SK-N-SH treated with all-trans-retinoic acid at 6 μM for 48 hours (cell line): ENCODE results near the gene ZFAND3.

ENCODE experiments used
- ATAC-seq: fragments of 200-7000 bp; cut with Tn5 transposase; 3 replicates; pipeline ENCODE4 v1.9.1; 2020; ENCODE audit warnings: mild to moderate bottlenecking, moderate library complexity
- ARNTL ChIP-seq: fragments of 450-650 bp; formaldehyde crosslinking; IDR thresholded peaks from 2 replicates; pipeline ENCODE4 v1.5.0; 2020; ENCODE audit warnings: low read depth, mild to moderate bottlenecking, moderate library complexity, borderline replicate concordance
- BACH2 ChIP-seq: fragments of 250-450 bp; sonication (Bioruptor Pico); IDR thresholded peaks from 2 replicates; pipeline ENCODE4 v1.9.0; 2021; ENCODE audit warnings: mild to moderate bottlenecking, borderline replicate concordance
- CREB5 ChIP-seq: fragments of 250-450 bp; sonication (Bioruptor Pico); IDR thresholded peaks from 2 replicates; pipeline ENCODE4 v1.5.1; 2020; ENCODE audit warnings: low read depth, mild to moderate bottlenecking, moderate library complexity
- CSDC2 ChIP-seq: fragments of 250-450 bp; sonication (Bioruptor Pico); IDR thresholded peaks from 2 replicates; pipeline ENCODE4 v1.5.0; 2020; ENCODE audit warnings: mild to moderate bottlenecking, moderate library complexity
- ESRRG ChIP-seq: fragments of 250-450 bp; sonication (Bioruptor Pico); IDR thresholded peaks from 2 replicates; pipeline ENCODE4 v1.6.1; 2021; ENCODE audit warnings: mild to moderate bottlenecking
- GLIS3 ChIP-seq: fragments of 250-450 bp; sonication (Bioruptor Pico); IDR thresholded peaks from 2 replicates; pipeline ENCODE4 v1.5.0; 2020; ENCODE audit warnings: mild to moderate bottlenecking, moderate library complexity
- OSR1 ChIP-seq: fragments of 250-450 bp; sonication (Bioruptor Pico); IDR thresholded peaks from 2 replicates; pipeline ENCODE4 v1.8.0; 2022; ENCODE audit warnings: moderate library complexity, mild to moderate bottlenecking, inconsistent platforms
- PATZ1 ChIP-seq: fragments of 250-450 bp; sonication (Bioruptor Pico); IDR thresholded peaks from 2 replicates; pipeline ENCODE4 v1.8.0; 2020; ENCODE audit warnings: mild to moderate bottlenecking, moderate library complexity, borderline replicate concordance
- POU6F1 ChIP-seq: fragments of 250-450 bp; sonication (Bioruptor Pico); IDR thresholded peaks from 2 replicates; pipeline ENCODE4 v1.8.0; 2021; ENCODE audit warnings: low read depth, mild to moderate bottlenecking, moderate library complexity, borderline replicate concordance
- RARB ChIP-seq: fragments of 250-450 bp; sonication (Bioruptor Pico); IDR thresholded peaks from 2 replicates; pipeline ENCODE4 v1.8.0; 2021; ENCODE audit warnings: mild to moderate bottlenecking, moderate library complexity
- SNAI2 ChIP-seq: fragments of 250-450 bp; sonication (Bioruptor Pico); IDR thresholded peaks from 2 replicates; pipeline ENCODE4 v1.5.0; 2020; ENCODE audit warnings: mild to moderate bottlenecking, moderate library complexity
- TCF4 ChIP-seq: fragments of 250-450 bp; sonication (Bioruptor Pico); IDR thresholded peaks from 2 replicates; pipeline ENCODE4 v1.8.0; 2021; ENCODE audit warnings: mild to moderate bottlenecking, moderate library complexity, borderline replicate concordance
- TOX ChIP-seq: fragments of 250-450 bp; sonication (Bioruptor Pico); IDR thresholded peaks from 2 replicates; pipeline ENCODE4 v1.8.0; 2021; ENCODE audit warnings: mild to moderate bottlenecking, moderate library complexity, borderline replicate concordance
- TSHZ2 ChIP-seq: fragments of 250-450 bp; sonication (Bioruptor Pico); IDR thresholded peaks from 2 replicates; pipeline ENCODE4 v1.5.0; 2020; ENCODE audit warnings: mild to moderate bottlenecking, moderate library complexity
- ZC3H10 ChIP-seq: fragments of 250-450 bp; sonication (Bioruptor Pico); IDR thresholded peaks from 2 replicates; pipeline ENCODE4 v1.5.1; 2021; ENCODE audit warnings: mild to moderate bottlenecking, moderate library complexity
- ZFP3 ChIP-seq: fragments of 250-450 bp; sonication (Bioruptor Pico); IDR thresholded peaks from 2 replicates; pipeline ENCODE4 v1.5.0; 2020; ENCODE audit warnings: mild to moderate bottlenecking, moderate library complexity
- ZFP30 ChIP-seq: fragments of 450-650 bp; formaldehyde crosslinking; IDR thresholded peaks from 2 replicates; pipeline ENCODE4 v1.5.0; 2022; ENCODE audit warnings: mild to moderate bottlenecking, moderate library complexity
- ZNF565 ChIP-seq: fragments of 450-650 bp; formaldehyde crosslinking; conservative IDR thresholded peaks from 2 replicates; pipeline ENCODE4 v1.5.0; 2020; ENCODE audit warnings: low read depth, mild to moderate bottlenecking, moderate library complexity
- ZNF70 ChIP-seq: fragments of 450-650 bp; formaldehyde crosslinking; IDR thresholded peaks from 2 replicates; pipeline ENCODE4 v1.5.0; 2020; ENCODE audit warnings: mild to moderate bottlenecking, moderate library complexity
- ZNF8 ChIP-seq: fragments of 450-650 bp; formaldehyde crosslinking; IDR thresholded peaks from 2 replicates; pipeline ENCODE4 v1.5.0; 2020; ENCODE audit warnings: mild to moderate bottlenecking, moderate library complexity

The ZFAND3 gene

GRCh38 chr6:37827603-37828265, 8.2 kb downstream of the ZFAND3 start:
- no peak for ATAC-seq
- no peak for TF ChIP-seq RARB (CRISPR knock-in tag)
- TF ChIP-seq TSHZ2 (CRISPR knock-in tag): 0 out of 2 replicates have a peak, but pooled peaks have one; percentile 19
- TF ChIP-seq ZNF8 (CRISPR knock-in tag): no peak
- TF ChIP-seq ARNTL (CRISPR knock-in tag): no peak
- no peak for TF ChIP-seq ZNF565 (CRISPR knock-in tag)
- no peak for TF ChIP-seq CREB5 (CRISPR knock-in tag)
- no peak for TF ChIP-seq CSDC2 (CRISPR knock-in tag)
- TF ChIP-seq ESRRG (CRISPR knock-in tag): no peak
- no peak for TF ChIP-seq OSR1
- no peak for TF ChIP-seq ZFP30 (CRISPR knock-in tag)
- TF ChIP-seq TCF4 (CRISPR knock-in tag): peak; percentile 79; the same call in 1 of the 2 replicates

GRCh38 chr6:37830225-37830624, 10.7 kb downstream of the ZFAND3 start:
- TF ChIP-seq ARNTL (CRISPR knock-in tag) (no peak), RARB (CRISPR knock-in tag) (no peak), GLIS3 (no peak), ZNF565 (CRISPR knock-in tag) (no peak), ZFP3 (CRISPR knock-in tag) (no peak), CSDC2 (CRISPR knock-in tag) (no peak), PATZ1 (no peak), CREB5 (CRISPR knock-in tag) (no peak), SNAI2 (CRISPR knock-in tag) (no peak), POU6F1 (CRISPR knock-in tag) (no peak), ZC3H10 (CRISPR knock-in tag) (no peak), TOX (CRISPR knock-in tag) (no peak), TSHZ2 (CRISPR knock-in tag) (no peak), TCF4 (CRISPR knock-in tag) (no peak), OSR1 (no peak), ZNF8 (CRISPR knock-in tag) (no peak), BACH2 (CRISPR knock-in tag) (no peak), ZNF70 (CRISPR knock-in tag) (no peak), ZFP30 (CRISPR knock-in tag) (no peak)
- ATAC-seq: no peak
